ENCODE measurements around the gene TSEN34. TPM values are rescaled to one million over a fixed set of nuclear protein-coding genes. Genes with fewer than 3 reads are reported as not detected.
"Not testable (repeated sequence)": the region's sequence is repeated elsewhere in the genome, so short reads cannot be mapped to it uniquely, and the experiment has no call there.

The TSEN34 gene
- total RNA-seq, 1 donor from 2014 or later = 67.9 TPM

DNA sequence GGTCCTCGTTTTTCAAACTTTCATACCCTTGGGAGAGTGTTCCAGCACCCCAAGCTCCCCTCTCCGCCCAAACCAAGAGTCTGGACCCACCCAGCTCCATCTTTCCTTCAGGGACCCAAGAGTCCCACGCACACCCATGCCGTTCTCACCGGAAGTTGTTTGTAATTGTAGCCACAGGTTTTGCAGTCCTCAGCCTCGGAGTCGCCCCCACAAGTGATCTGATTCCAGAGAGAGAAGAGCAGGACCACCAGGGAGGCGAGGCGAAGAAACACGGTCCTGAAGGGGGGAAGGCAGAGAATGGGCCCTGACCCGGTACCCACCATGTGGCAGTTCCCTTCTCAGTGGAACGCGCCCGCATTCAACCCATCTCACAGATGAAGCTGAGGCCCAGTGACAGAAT lies 28.2 kb upstream of the TSEN34 start:
- peaks cover 39% of the 10 kb centered on the region for H3K4me1 Mint-ChIP-seq
- TF ChIP-seq, protein P1, sequence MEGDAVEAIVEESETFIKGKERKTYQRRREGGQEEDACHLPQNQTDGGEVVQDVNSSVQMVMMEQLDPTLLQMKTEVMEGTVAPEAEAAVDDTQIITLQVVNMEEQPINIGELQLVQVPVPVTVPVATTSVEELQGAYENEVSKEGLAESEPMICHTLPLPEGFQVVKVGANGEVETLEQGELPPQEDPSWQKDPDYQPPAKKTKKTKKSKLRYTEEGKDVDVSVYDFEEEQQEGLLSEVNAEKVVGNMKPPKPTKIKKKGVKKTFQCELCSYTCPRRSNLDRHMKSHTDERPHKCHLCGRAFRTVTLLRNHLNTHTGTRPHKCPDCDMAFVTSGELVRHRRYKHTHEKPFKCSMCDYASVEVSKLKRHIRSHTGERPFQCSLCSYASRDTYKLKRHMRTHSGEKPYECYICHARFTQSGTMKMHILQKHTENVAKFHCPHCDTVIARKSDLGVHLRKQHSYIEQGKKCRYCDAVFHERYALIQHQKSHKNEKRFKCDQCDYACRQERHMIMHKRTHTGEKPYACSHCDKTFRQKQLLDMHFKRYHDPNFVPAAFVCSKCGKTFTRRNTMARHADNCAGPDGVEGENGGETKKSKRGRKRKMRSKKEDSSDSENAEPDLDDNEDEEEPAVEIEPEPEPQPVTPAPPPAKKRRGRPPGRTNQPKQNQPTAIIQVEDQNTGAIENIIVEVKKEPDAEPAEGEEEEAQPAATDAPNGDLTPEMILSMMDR (conservative IDR thresholded peaks at IDR 0.05) = no peak
- peaks cover 7% of the 10 kb centered on the region for H3K9me3 Mint-ChIP-seq
- peak overlapping the region; percentile 87 for H3K4me3 Mint-ChIP-seq
- H3K36me3 Mint-ChIP-seq (ENCODE audit: low read depth) = peaks cover 18% of the 10 kb centered on the region
- no peak for DNase-seq (ENCODE audit: low read depth, low spot score)
- H3K27me3 Mint-ChIP-seq (ENCODE audit: low read depth) = peaks cover 27% of the 10 kb centered on the region
- H3K27ac Mint-ChIP-seq (ENCODE audit: unreplicated experiment) = no peak overlapping the region

DNA sequence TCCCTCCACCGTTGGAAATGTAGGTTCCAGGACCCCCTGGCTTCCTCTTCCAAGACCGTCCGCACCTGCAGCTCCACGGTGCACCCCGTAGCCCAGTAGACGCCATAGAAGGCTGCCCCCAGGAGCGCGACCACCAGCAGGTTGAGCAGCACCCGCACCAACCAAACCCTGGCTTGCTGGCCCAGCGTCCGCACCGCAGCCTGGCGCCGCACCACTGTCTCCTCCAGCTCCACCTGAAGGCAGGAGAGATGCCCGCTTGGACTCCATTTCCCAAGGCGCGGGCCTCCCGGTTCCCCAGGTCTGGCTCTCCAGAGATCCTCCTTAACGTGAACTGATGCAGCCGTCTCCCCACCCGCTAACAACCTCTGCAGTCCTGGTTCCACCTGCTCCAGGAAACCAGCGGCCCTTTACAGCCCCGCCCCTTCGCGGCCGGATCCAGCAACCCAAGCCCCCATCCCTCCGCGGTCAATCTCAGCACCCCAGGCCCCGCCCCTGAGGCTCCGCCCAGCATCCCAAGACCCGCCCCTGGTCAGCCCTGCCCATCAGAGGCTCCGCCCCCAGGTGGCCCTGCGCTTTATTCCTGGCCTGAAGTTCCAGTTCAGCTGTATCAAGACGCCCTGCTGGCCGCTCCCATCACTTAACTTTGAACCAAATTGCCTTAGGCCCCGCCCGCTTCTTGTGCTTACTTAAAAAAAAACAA lies 26.6 kb upstream of the TSEN34 start:
- Mint-ChIP-seq H3K9me3 (peaks cover 7% of the 10 kb centered on the region), H3K27me3 (ENCODE audit: low read depth) (peaks cover 25% of the 10 kb centered on the region), H3K4me1 (peaks cover 24% of the 10 kb centered on the region), H3K36me3 (ENCODE audit: low read depth) (peaks cover 16% of the 10 kb centered on the region), H3K4me3 (peak overlapping the region; percentile 82), H3K27ac (ENCODE audit: unreplicated experiment) (no peak overlapping the region)
- TF ChIP-seq, protein P1 (conservative IDR thresholded peaks at IDR 0.05) = peak; percentile 23
- peak; percentile 44 for DNase-seq (ENCODE audit: low read depth, low spot score)

DNA sequence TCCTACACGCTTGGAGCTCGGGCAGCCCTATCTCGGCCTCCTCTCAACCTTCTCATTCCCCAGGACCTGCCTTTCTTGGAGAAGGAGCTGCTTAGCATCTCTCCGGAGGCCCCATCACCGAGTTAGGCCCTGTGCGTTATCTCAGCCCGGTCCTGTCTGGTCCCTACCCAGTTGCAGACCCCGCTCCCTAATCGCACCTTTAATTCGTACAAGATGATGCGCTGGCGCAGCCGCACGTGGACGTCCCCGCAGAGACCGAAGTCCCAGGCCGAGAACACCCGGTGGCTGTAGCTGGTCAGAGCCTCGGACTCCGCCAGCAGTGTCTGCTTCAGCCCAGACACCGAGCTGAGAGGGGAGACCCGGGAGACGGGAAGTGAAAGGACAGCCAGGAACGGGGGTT lies 25.9 kb upstream of the TSEN34 start:
- DNase-seq (ENCODE audit: low read depth, low spot score) = no peak
- Mint-ChIP-seq H3K4me3 (peak overlapping the region; percentile 82), H3K9me3 (peaks cover 7% of the 10 kb centered on the region), H3K27me3 (ENCODE audit: low read depth) (peaks cover 22% of the 10 kb centered on the region), H3K4me1 (peaks cover 17% of the 10 kb centered on the region), H3K27ac (ENCODE audit: unreplicated experiment) (no peak overlapping the region), H3K36me3 (ENCODE audit: low read depth) (peaks cover 11% of the 10 kb centered on the region)
- TF ChIP-seq, protein P1 (conservative IDR thresholded peaks at IDR 0.05) = no peak

DNA sequence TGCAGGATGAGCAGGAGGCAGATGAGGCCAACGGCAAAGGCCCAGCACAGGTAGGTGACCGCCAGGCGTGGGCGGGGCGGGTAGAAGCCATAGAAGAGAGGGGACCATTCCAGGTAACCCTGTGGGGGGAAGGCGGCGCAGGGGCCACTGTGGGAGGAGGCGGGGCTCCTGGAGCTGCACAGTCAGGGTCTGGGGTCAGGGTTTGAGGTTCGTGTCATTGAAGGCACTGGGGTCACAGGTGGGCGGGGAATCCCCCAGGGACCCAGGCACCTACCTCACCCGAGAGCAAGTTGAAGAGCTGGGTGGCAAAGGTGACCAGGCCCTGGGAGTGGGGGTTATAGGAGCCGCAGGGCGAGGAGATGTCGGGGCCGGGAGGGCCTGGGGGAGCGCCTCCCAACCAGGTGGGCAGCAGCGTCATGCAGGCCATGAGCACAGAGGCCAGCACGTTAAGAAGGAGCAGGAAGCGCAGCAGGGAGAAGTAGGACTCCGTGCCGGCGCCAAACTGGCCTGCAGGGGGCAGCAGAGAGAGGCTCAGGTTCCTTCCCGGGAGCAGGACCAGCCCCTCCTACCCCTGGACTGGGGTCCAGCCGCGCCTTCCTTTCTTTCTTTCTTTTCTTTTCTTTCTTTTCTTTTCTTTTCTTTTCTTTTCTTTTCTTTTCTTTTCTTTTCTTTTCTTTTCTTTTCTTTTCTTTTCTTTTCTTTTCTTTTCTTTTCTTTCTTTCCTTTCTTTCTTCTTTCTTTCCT lies 22.8 kb upstream of the TSEN34 start:
- no peak overlapping the region for H3K27ac Mint-ChIP-seq (ENCODE audit: unreplicated experiment)
- H3K4me1 Mint-ChIP-seq = no peaks in the 10 kb centered on the region
- DNase-seq (ENCODE audit: low read depth, low spot score) = peak; percentile 99
- H3K4me3 Mint-ChIP-seq = peak overlapping the region; percentile 31
- H3K27me3 Mint-ChIP-seq (ENCODE audit: low read depth) = peaks cover 19% of the 10 kb centered on the region
- no peaks in the 10 kb centered on the region for H3K9me3 Mint-ChIP-seq
- peaks cover 2% of the 10 kb centered on the region for H3K36me3 Mint-ChIP-seq (ENCODE audit: low read depth)
- TF ChIP-seq, protein P1 (conservative IDR thresholded peaks at IDR 0.05) = peak; percentile 83

GRCh38 chr19:54169149-54169740 lies 21.9 kb upstream of the TSEN34 start:
- TF ChIP-seq, protein P1 (conservative IDR thresholded peaks at IDR 0.05) = no peak
- Mint-ChIP-seq H3K27me3 (ENCODE audit: low read depth) (peaks cover 17% of the 10 kb centered on the region), H3K4me1 (no peaks in the 10 kb centered on the region), H3K27ac (ENCODE audit: unreplicated experiment) (no peak overlapping the region), H3K36me3 (ENCODE audit: low read depth) (peaks cover under 1% of the 10 kb centered on the region), H3K9me3 (no peaks in the 10 kb centered on the region), H3K4me3 (no peak overlapping the region)
- no peak for DNase-seq (ENCODE audit: low read depth, low spot score)

DNA sequence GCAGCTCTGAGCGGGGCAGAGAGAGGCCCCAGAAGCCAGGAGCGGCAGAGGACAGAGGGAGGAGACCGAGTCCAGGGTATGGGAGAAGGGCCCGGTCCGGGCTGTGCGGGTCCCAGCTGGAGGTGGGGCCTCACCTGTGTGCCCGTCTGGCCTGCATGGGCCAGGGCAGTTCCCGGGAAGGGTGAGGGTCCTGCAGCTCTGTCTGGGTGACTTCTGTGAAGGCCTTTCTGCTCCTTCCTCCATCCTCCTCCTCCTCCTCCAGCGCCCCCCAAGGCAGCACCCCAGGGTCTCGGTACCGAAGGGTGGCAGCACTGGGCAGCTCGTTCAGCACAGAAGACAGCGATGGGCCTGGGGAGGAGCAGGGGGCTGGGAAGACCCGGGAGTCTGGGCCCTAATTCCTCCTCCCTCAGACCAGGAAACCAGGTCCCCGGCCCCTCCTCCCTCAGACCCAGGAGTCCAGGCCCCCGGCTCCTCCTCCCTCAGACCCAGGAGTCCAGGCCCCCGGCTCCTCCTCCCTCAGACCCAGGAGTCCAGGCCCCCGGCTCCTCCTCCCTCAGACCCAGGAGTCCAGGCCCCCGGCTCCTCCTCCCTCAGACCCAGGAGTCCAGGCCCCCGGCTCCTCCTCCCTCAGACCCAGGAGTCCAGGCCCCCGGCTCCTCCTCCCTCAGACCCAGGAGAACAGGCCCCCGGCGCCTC lies 19.2 kb upstream of the TSEN34 start:
- H3K9me3 Mint-ChIP-seq; DNase-seq (ENCODE audit: low read depth, low spot score); H3K27me3 Mint-ChIP-seq (ENCODE audit: low read depth); H3K27ac Mint-ChIP-seq (ENCODE audit: unreplicated experiment); H3K4me1 Mint-ChIP-seq; H3K36me3 Mint-ChIP-seq (ENCODE audit: low read depth): not testable (repeated sequence)
- H3K4me3 Mint-ChIP-seq = peak overlapping the region; percentile 3

All from neural crest cell (in vitro differentiated cells).